Hepatocyte (in vitro differentiated cells): Measurements from ENCODE around the gene KIF13A. TPM values are rescaled to one million over a fixed set of nuclear protein-coding genes. Genes with fewer than 3 reads are reported as not detected.

Experiments
- DNase-seq: peaks from one replicate; pipeline ENCODE4 v3.0.0-alpha.2; 2016; ENCODE audit warnings: low spot score
- H2AFZ ChIP-seq: fragments of 200-600 bp; sonication (generic); 2 replicates; pipeline ENCODE4 v1.6.0; 2016; ENCODE audit warnings: antibody characterized with exemption, mild to moderate bottlenecking
- H3K27ac ChIP-seq: fragments of 200-600 bp; sonication (generic); 2 replicates; pipeline ENCODE4 v1.5.1; 2016; ENCODE audit warnings: mild to moderate bottlenecking
- H3K27me3 ChIP-seq: fragments of 200-600 bp; sonication (generic); 2 replicates; pipeline ENCODE4 v1.6.1; 2016
- H3K36me3 ChIP-seq: fragments of 200-600 bp; sonication (generic); replicated peaks from 2 replicates; pipeline ENCODE4 v1.5.1; 2016; ENCODE audit warnings: low read depth; ENCODE audit not compliant: insufficient read depth
- H3K4me1 ChIP-seq: fragments of 200-600 bp; sonication (generic); 2 replicates; pipeline ENCODE4 v1.5.1; 2016; ENCODE audit warnings: mild to moderate bottlenecking, moderate library complexity; ENCODE audit not compliant: insufficient read depth
- H3K4me2 ChIP-seq: fragments of 200-600 bp; sonication (generic); 2 replicates; pipeline ENCODE4 v1.6.0; 2016
- H3K4me3 ChIP-seq: fragments of 200-600 bp; sonication (generic); 2 replicates; pipeline ENCODE4 v1.5.1; 2016; ENCODE audit warnings: mild to moderate bottlenecking
- H3K79me2 ChIP-seq: fragments of 200-600 bp; sonication (generic); 2 replicates; pipeline ENCODE4 v1.6.0; 2017; ENCODE audit warnings: mild to moderate bottlenecking
- H3K9me2 ChIP-seq: fragments of 200-600 bp; sonication (generic); replicated peaks from 2 replicates; pipeline ENCODE4 v1.6.0; 2017; ENCODE audit warnings: mild to moderate bottlenecking; ENCODE audit not compliant: insufficient read depth
- H3K9me3 ChIP-seq: fragments of 200-600 bp; sonication (generic); 2 replicates; pipeline ENCODE4 v1.5.1; 2016; ENCODE audit warnings: low read depth, mild to moderate bottlenecking
- H4K20me1 ChIP-seq: fragments of 200-600 bp; sonication (generic); 2 replicates; pipeline ENCODE4 v1.6.0; 2016; ENCODE audit warnings: mild to moderate bottlenecking; ENCODE audit not compliant: insufficient read depth, poor library complexity, severe bottlenecking
- CTCF ChIP-seq: fragments of 200-600 bp; sonication (generic); IDR thresholded peaks from 2 replicates; pipeline ENCODE4 v1.5.1; 2016; ENCODE audit warnings: antibody characterized with exemption, mild to moderate bottlenecking; ENCODE audit not compliant: poor library complexity
- EZH2 ChIP-seq: fragments of 200-600 bp; sonication (generic); IDR thresholded peaks from 2 replicates; pipeline ENCODE4 v1.6.1; 2016; ENCODE audit warnings: antibody characterized with exemption, mild to moderate bottlenecking, borderline replicate concordance
- EZH2phosphoT487 ChIP-seq: fragments of 200-600 bp; sonication (generic); IDR thresholded peaks from one replicate; pipeline ENCODE4 v1.6.1; 2018; ENCODE audit warnings: antibody characterized with exemption, mild to moderate bottlenecking, low read depth, moderate library complexity; ENCODE audit not compliant: unreplicated experiment, severe bottlenecking
- WGBS: methylation state at CpG from one replicate; pipeline ENCODE4 v1.1.6; 2016; ENCODE audit warnings: low lambda C conversion rate; ENCODE audit errors: missing lambda C conversion rate; 5-methylcytosine and 5-hydroxymethylcytosine counted together
- polyA plus RNA-seq: library from polyadenylated mRNA; unstranded; fragments of >200 nt; fragmentation: Nextera tagmentation; extraction: Ambion mirVana; gene quantifications from 2 replicates; pipeline ENCODE4 v1.2.1, GENCODE V29; 2016
- total RNA-seq: library from RNA; depleted of rRNA; stranded (reverse); fragments of >200 nt; gene quantifications from 2 replicates; pipeline ENCODE4 v1.2.3, GENCODE V29; 2014

The KIF13A gene
- total and polyA plus RNA-seq, 2 experiments from 2014 or later = 13.0 to 27.9 TPM

GRCh38 chr6:17897681-17898080 is 89.8 kb downstream of the KIF13A start:
- Histone ChIP-seq H3K9me3 (peaks cover 34% of the 10 kb centered on the region), H3K4me3 (no peak overlapping the region), H2AFZ (no peak overlapping the region), H4K20me1 (no peaks in the 10 kb centered on the region), H3K79me2 (peaks cover 13% of the 10 kb centered on the region), H3K36me3 (peaks cover 24% of the 10 kb centered on the region), H3K27ac (no peak overlapping the region), H3K9me2 (no peaks in the 10 kb centered on the region), H3K4me2 (no peak overlapping the region), H3K27me3 (no peaks in the 10 kb centered on the region), H3K4me1 (no peaks in the 10 kb centered on the region)
- no peak for DNase-seq
- TF ChIP-seq CTCF (no peak), EZH2phosphoT487 (no peak), EZH2 (no peak)
- 90% methylated on average over 1 of the region's 1 CpG for WGBS

- Histone ChIP-seq H3K4me3 (no peak overlapping the region), H3K27me3 (no peaks in the 10 kb centered on the region), H3K4me1 (no peaks in the 10 kb centered on the region), H3K27ac (no peak overlapping the region), H3K79me2 (peaks cover 4% of the 10 kb centered on the region), H3K4me2 (no peak overlapping the region), H2AFZ (no peak overlapping the region), H3K36me3 (peaks cover 24% of the 10 kb centered on the region), H4K20me1 (no peaks in the 10 kb centered on the region), H3K9me3 (peaks cover 34% of the 10 kb centered on the region), H3K9me2 (no peaks in the 10 kb centered on the region)
- DNase-seq = no peak
- WGBS = 100% methylated on average over 1 of the region's 1 CpG
- TF ChIP-seq EZH2phosphoT487 = no peak
- no peak for TF ChIP-seq CTCF
- no peak for TF ChIP-seq EZH2
Observed at GRCh38 chr6:17894905-17895304, 92.5 kb downstream of the KIF13A start.

GRCh38 chr6:17894191-17894590 is 93.2 kb downstream of the KIF13A start:
- Histone ChIP-seq H4K20me1 (no peaks in the 10 kb centered on the region), H3K27me3 (no peaks in the 10 kb centered on the region), H3K4me3 (no peak overlapping the region), H3K9me2 (no peaks in the 10 kb centered on the region), H3K4me2 (no peak overlapping the region), H3K36me3 (peaks cover 24% of the 10 kb centered on the region), H3K79me2 (peaks cover 3% of the 10 kb centered on the region), H3K27ac (no peak overlapping the region), H3K4me1 (no peaks in the 10 kb centered on the region), H3K9me3 (peaks cover 34% of the 10 kb centered on the region), H2AFZ (no peak overlapping the region)
- 100% methylated on average over 6 of the region's 6 CpGs for WGBS
- no peak for DNase-seq
- TF ChIP-seq EZH2phosphoT487 = no peak
- TF ChIP-seq CTCF = no peak
- TF ChIP-seq EZH2 = no peak
